ENCODE results near the gene CACNA2D2.

DNA sequence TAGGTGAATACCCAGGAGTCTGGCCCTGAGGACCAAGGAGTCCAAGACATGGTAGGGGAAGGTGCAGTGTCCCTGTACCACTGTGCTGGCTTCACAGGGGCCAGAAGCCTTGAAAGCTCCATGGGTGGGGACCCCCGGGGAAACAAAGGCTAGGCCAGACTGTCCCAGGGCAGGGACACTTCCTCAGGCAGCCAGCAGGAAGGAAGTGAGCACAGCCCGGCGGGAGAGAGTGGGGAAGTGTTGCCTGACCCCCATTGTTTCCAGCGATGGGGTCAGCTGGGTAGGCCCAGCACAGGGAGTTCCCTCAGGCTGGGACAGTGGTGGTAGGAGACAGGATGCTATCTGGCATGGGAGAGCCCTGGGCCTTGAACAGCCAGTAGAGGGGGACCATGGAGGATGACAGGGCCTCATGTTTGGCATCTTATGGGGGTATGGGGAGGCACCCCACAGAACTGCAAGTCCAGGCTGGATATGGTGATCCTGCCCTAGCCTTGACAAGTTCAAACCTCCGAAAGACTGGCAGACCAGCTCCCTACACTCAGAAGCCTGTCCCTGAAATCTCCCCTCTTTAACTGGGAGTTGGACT, 179.7 kb downstream of the CACNA2D2 start:
- TF ChIP-seq, protein P1, sequence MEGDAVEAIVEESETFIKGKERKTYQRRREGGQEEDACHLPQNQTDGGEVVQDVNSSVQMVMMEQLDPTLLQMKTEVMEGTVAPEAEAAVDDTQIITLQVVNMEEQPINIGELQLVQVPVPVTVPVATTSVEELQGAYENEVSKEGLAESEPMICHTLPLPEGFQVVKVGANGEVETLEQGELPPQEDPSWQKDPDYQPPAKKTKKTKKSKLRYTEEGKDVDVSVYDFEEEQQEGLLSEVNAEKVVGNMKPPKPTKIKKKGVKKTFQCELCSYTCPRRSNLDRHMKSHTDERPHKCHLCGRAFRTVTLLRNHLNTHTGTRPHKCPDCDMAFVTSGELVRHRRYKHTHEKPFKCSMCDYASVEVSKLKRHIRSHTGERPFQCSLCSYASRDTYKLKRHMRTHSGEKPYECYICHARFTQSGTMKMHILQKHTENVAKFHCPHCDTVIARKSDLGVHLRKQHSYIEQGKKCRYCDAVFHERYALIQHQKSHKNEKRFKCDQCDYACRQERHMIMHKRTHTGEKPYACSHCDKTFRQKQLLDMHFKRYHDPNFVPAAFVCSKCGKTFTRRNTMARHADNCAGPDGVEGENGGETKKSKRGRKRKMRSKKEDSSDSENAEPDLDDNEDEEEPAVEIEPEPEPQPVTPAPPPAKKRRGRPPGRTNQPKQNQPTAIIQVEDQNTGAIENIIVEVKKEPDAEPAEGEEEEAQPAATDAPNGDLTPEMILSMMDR (conservative IDR thresholded peaks at IDR 0.05 in 1 of 2, IDR thresholded peaks at IDR 0.05 in 1 of 2; ENCODE audit: extremely low read depth in 1 of 2, insufficient read depth in 1 of 2, low read depth in 1 of 2, low read length in 2 of 2), result no peak
- TF ChIP-seq EZH2 (IDR thresholded peaks at IDR 0.05; ENCODE audit: borderline replicate concordance, low read length), result no peak

Data from mammary epithelial cell (primary cell).